PFSK-1 (cell line): ENCODE results near the gene RSPO4.

Experiments
- POLR2AphosphoS5 ChIP-seq: IDR thresholded peaks from 2 replicates; pipeline ENCODE4 v1.6.1; 2012; ENCODE audit warnings: low read depth, mild to moderate bottlenecking, control low read depth, low read length, moderate library complexity
- REST ChIP-seq, 2 experiments: IDR thresholded peaks; 2 replicates each; pipeline versions ENCODE4 v1.6.1 to v1.8.0; 2011 to 2012; ENCODE audit warnings: low read depth in 2 of 2, low read length in 2 of 2, control low read depth in 1 of 2, inconsistent platforms in 1 of 2, mild to moderate bottlenecking in 1 of 2, moderate library complexity in 1 of 2; ENCODE audit not compliant: insufficient read depth in 1 of 2
- SIN3A ChIP-seq: IDR thresholded peaks from 2 replicates; pipeline ENCODE4 v1.6.1; 2012; ENCODE audit warnings: mild to moderate bottlenecking, low read length, moderate library complexity, borderline replicate concordance; ENCODE audit not compliant: insufficient read depth
- TAF1 ChIP-seq: IDR thresholded peaks from 2 replicates; pipeline ENCODE4 v1.6.1; 2012; ENCODE audit warnings: low read length, control low read depth, borderline replicate concordance; ENCODE audit not compliant: insufficient read depth

DNA sequence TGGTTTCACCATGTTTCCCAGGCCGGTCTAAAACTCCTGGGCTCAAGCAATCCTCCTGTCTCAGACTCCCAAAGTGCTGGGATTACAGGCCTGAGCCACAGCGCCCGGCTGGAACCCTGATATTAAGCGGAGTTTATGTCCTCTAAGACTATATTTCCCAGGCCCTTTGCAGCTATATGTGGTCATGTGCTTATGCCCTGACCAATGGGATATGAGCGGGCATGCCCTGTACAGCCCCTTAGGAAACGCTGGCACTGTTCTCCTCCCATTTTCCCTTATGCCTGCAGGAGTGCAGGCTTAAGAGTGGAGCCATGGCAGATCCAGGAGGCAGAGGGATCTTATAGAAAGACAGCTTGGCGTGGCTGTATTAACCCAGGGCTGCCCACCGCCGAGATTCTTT lies 29.9 kb downstream of the RSPO4 start:
- TF ChIP-seq POLR2AphosphoS5 (no peak), REST (IDR thresholded peaks at IDR 0.05; ENCODE audit: insufficient read depth in 1 of 2, low read depth in 2 of 2, low read length in 2 of 2) (no peak), SIN3A (no peak), TAF1 (no peak)
